Fibroblast of pulmonary artery (primary cell): ENCODE results near the gene EPS15.

ENCODE experiments used
- DNase-seq: peaks from one replicate; pipeline ENCODE4 v3.0.0-alpha.2; 2010; ENCODE audit warnings: low read depth
- H3K4me3 ChIP-seq: replicated peaks from 2 replicates; pipeline ENCODE4 v1.5.1; 2011; ENCODE audit warnings: low read depth, mild to moderate bottlenecking, control low read depth, low read length, moderate library complexity
- TF ChIP-seq, protein P1 (sequence below): IDR thresholded peaks from 2 replicates; pipeline ENCODE4 v1.5.1; 2011; ENCODE audit warnings: mild to moderate bottlenecking, control low read depth, low read length, inconsistent platforms; ENCODE audit errors: missing control alignments

EPS15 gene

GRCh38 chr1:51427438-51427837 lies 91.6 kb downstream of the EPS15 start:
- DNase-seq, result no peak
- no peak overlapping the region for H3K4me3 ChIP-seq
- TF ChIP-seq, protein P1, sequence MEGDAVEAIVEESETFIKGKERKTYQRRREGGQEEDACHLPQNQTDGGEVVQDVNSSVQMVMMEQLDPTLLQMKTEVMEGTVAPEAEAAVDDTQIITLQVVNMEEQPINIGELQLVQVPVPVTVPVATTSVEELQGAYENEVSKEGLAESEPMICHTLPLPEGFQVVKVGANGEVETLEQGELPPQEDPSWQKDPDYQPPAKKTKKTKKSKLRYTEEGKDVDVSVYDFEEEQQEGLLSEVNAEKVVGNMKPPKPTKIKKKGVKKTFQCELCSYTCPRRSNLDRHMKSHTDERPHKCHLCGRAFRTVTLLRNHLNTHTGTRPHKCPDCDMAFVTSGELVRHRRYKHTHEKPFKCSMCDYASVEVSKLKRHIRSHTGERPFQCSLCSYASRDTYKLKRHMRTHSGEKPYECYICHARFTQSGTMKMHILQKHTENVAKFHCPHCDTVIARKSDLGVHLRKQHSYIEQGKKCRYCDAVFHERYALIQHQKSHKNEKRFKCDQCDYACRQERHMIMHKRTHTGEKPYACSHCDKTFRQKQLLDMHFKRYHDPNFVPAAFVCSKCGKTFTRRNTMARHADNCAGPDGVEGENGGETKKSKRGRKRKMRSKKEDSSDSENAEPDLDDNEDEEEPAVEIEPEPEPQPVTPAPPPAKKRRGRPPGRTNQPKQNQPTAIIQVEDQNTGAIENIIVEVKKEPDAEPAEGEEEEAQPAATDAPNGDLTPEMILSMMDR, result no peak

- H3K4me3 ChIP-seq, result no peak overlapping the region
- TF ChIP-seq, protein P1, result no peak
- no peak for DNase-seq
Observed at GRCh38 chr1:51425955-51426354, 93.1 kb downstream of the EPS15 start.

DNA sequence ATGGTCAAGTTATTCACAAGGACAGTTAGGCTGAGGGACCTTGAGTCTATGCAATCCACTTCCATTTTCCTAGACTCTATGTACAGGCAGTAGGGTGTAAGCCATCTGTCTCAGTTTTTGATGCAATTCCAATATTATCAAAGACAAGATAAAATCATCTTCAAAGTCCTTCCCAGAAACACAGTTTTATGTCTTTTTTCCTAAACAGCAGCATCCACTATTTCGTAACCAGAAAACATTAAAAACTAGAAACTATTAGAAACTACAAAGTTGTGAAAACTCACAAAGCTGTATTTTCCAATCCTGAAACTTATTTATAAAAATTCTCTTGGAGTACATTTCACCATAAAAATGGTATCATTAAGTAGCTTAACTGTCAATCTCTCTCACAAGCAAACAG lies 93.8 kb downstream of the EPS15 start:
- TF ChIP-seq, protein P1, result no peak
- H3K4me3 ChIP-seq, result no peak overlapping the region
- no peak for DNase-seq

DNA sequence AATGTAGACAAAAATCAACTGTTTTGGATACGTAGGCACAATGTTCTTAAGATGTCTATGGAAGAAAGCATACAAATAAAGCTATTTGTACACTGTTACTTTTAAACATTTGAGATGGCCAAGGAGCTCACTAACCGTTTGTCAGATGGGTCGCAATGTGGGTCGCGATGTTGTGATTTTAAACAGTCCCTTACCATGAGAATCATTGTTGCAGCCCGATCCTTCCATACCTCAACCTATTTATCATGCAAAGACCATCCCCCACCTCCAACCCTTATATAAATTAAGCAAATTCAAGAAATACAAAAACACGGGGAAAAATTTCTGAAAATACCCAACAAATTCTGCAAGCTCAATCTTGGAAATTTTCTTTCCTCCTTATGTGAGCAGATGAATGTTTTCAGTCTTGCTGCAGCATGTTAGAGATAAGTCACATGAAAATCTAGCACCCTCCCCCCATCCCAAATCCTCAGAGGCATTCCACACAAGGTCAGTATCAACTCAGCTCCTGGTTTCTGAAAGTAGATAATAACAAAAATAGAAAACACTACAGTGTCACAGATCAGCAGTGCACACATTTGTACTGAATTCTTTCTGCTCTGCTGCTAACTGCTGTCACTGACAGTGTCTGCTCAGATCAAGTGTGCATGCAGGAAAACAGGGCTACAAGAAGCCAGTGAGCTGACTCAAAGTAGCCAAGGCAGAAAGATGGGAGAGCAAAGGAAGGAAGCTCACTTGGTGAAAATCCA lies 95.8 kb downstream of the EPS15 start:
- no peak overlapping the region for H3K4me3 ChIP-seq
- DNase-seq, result peak; percentile 52
- TF ChIP-seq, protein P1, result no peak

- TF ChIP-seq, protein P1, result no peak
- DNase-seq, result no peak
- no peak overlapping the region for H3K4me3 ChIP-seq
Observed at GRCh38 chr1:51422367-51423072, 96.5 kb downstream of the EPS15 start.

- peak overlapping the region; percentile 34 for H3K4me3 ChIP-seq
- DNase-seq, result peak; percentile 76
- TF ChIP-seq, protein P1, result no peak
Observed at GRCh38 chr1:51421964-51422363, 97.1 kb downstream of the EPS15 start.
